ENCODE measurements around the gene DPF3.

The DPF3 gene

DNA sequence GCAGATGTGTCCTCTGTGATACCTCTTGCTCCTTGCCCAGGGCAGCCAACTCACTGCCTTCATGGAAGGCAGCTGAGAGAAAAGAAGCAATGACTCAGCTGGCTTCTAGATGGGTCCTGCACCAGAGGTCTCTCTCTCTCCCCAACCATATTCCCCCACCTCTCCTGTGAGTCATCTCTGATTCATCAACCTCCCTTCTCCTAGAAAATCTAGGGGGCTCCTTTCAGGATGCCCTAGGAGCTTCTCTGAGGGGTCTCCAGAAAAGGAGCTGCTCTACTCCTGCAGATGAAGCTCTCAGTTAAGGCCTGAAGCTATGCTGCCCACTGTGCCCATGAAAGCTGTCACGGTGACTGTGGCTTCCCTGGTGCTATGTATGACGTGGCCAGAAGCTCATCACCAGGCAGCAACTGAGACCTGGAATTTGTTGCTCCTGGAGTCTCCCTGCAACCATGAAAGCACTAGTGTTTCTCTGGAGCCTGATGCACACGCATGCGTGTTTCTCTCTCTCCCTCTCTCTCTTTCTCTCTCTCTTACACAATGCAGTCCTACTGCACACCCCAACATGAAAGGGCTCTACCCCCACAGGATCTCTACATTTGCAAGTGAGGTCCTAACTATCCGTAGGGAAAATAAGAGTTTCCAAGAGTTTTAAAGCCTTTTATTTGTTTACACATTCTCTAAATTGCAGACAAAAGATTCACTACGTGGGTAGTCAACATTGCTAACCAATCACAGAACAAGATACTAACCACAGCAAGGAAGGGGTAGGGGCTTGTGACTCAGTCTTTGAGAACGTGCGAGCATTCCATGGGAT is 285.3 kb downstream of the DPF3 start:
- no peak for DNase-seq

DNA sequence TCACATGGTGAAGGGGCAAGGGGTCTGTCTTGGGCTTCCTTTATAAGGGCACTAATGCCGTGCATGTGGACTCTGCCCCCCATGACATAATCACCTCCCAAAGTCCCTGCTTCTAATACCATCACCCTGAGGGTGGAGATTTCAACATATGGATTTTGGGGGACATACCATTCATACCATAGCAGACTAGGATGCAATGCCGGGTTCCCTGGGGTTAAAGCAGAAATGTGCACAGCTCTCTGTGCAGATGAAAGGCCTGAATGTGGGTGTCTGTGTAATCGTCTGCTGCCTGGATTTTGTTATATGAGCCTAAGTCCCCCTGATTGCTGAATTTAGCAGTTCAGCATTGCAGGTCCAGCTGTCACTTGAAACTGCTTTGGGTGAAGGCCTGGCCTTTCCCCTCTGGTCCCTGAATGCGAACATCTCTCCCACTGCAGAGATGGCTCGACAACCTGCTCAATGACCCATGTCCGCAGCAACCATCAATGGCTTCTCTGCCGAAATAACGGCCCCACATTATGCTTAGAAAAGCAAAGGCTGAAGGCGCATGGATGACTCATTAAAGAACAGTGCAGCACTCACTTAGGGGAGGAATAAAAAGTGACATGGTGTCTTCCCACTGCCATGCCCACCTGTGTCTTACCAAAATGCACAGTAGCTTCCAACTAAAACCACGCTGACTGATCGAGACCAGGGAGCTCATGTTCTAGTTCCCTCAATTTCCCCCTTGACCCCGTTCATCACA is 286.3 kb downstream of the DPF3 start:
- DNase-seq = peak; percentile 92

DNA sequence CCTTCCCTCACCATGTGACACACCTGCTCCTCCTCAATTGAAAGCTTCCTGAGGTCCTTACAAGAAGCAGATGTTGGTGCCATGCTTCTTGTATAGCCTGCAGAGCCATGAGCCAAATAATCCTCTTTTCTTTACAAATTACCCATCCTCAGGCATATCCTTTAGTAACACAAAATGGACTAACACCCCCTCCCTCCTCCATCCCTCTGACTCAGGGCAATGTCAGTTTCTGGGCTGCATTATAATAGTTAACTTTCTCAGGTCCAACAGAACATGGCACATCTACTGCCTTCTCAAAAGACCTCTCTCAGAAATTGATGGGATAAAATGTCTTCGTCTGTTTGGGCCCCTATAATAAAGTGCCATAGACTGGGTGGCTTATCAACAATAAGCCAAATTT is 287.0 kb downstream of the DPF3 start:
- DNase-seq = peak; percentile 8

GRCh38 chr14:72605921-72606220 is 288.0 kb downstream of the DPF3 start:
- no peak for DNase-seq

- peak; percentile 63 for DNase-seq
Observed at GRCh38 chr14:72605096-72605920, 288.6 kb downstream of the DPF3 start.

GRCh38 chr14:72604133-72604532 is 289.8 kb downstream of the DPF3 start:
- no peak for DNase-seq

DNA sequence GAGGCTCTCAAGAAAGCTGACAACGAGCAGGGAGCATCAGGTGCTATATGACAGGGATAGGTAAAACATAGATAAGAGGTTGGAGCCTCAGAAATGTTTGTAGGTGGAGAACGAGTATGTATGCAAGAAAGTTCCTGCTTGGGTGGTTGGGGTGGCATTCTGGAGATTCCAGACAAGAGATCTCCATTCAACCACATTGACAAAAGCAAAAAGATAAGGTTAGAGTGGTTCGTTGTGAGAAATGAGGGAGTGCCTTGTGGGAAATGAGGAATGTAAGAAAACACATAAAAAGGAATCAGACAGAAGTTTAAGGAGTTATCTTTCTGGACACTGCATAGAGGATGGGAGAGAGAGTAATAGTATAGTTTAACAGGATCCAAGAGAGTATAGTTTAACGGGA is 290.3 kb downstream of the DPF3 start:
- no peak for DNase-seq

DNA sequence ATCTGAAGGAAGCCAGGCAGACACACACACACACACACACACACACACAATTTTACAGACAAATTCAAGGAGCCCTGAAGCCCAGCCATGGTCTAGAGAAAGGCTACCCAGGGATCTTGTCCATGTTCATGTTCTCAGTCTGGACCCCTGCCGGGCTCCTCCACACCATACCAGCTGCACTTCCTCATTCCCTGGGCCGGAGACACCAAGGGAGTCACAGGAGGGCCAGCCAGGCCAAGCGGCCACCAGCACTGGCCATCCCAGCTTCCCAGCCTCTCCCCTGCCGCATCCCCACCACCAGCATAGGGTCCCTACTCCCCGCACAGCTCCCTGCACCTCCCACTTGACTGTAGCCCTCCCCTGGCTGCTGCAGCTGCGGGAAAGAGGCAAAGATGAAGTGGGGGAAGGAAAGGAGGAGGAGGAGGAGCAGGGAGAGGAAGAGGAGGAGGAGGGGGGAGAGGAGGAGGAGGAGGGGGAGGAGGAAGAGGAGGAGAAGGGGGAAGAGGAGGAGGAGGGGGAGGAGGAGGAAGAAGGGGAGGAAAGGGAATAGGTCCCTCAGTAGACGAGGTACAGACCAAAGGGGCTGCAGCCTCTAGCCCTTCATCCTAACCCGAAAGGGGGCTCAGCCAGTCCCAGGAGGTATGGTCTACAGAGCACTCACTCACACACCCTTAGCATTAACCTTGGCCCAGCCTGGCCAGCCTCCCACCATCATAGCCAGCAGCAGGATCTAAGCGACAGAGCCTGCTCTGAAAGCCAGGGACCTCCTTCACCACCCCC is 293.2 kb downstream of the DPF3 start:
- no peak for DNase-seq

GRCh38 chr14:72599579-72600470 is 294.1 kb downstream of the DPF3 start:
- no peak for DNase-seq

GRCh38 chr14:72598306-72598705 is 295.6 kb downstream of the DPF3 start:
- no peak for DNase-seq

GRCh38 chr14:72597252-72598233 is 296.4 kb downstream of the DPF3 start:
- no peak for DNase-seq

DNA sequence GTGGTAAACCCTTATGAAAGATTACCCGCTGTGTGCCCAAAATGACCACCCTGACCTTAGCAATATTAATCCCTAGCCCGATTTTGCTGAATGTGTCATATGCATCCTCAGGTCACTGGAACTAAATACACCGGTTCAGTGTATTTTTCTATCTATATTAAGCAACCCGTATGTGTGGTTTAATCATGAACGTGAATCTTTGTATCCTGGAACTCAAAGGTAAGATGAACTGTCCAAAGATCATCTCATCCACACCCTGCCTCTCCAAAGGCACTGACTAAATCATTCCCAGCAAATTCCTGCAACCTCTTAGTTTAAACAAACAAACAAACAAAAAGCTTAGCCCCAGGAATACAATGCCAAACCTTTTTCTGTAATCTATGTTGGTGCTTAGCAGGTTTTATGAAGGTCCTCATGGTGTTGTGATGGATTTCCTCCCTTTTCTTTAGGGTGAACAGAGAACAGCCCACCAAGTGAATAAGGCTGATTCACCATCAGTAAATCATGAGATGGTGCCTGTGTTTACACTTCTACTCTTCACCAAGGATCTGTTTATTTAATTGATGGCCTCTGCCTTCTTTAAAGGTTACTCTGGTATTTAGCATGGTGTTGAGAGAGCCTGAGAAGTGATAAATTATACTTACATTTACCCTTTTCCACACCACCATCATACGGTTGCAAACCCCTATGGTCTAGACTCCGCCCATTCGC is 298.6 kb downstream of the DPF3 start:
- no peak for DNase-seq

DNA sequence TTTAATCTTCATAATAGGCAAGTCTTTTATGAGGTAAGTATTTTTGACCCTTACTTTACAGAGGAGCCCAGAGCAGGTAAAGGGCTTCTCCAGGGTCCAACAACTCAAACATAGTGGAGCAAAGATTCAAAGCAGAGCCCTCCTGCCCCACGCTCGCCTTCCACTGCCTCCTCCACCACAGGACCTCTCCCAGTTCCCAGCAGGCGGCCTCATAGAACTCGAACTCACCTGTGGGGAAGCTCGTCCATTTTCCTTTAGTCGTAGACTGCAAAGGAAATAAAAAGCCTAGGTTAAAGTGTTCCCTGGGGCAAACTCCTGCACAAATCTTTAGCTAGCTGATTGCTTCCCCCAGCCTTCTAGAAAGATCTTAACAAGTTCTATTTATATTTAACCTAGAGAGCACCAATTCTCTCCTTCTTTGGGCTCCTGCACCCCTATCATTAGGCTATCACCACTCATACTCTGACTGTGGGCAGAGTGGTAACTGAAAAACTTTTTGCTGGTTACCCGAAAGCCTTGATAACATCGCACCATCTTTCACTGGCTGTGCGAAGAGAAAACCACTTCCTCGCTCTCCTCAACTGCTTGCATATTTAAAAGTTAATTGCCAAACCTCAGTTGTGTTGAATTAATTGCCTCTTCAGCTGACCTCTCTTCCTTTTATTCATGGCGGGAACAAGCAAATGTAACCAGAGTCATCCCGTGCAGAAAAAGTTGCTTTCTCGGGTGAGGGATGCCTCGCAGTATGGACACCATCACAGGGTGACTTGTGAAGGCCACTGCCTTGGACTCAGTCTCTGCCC is 299.6 kb downstream of the DPF3 start:
- no peak for DNase-seq

- DNase-seq = no peak
Observed at GRCh38 chr14:72591391-72591790, 302.5 kb downstream of the DPF3 start.

DNA sequence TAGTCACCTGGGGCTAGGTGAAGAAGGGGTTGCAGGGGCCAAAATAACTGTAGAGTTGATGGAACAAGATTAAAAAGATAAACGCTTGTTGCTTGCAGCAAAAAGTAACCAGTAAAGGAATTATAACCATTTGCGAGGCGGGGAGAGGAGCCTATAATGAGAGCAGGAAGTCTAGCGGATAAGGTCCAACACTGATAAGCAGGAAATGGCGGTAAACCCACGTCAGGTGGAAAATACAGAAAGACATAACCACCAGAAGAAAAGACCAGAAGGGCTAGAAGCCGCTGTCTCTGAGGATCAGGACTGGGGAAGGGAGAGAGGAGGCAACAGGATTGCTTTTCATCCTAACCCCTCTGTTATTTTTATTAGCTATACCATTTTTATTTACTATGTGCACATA is 303.3 kb downstream of the DPF3 start:
- DNase-seq = no peak

DNA sequence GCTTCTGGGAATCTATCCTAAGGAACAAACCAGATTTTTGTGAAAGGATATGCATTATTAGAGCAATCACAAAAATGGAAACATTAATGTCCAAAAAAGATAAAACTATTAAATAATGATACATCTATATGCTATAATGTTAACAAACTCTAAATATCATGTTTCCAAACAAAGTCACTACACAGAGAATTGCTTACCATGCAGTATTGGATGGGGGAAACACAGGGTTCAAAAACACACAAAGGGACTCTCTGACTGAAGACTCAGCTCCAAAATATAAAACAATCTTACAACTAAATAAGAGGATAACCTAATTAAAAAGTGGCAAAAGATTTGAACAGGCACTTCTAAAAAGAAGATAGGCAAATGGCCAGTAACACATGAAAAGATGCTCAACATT is 304.2 kb downstream of the DPF3 start:
- DNase-seq = no peak

- no peak for DNase-seq
Observed at GRCh38 chr14:72588521-72588920, 305.4 kb downstream of the DPF3 start.

- DNase-seq = no peak
Observed at GRCh38 chr14:72583316-72584272, 310.3 kb downstream of the DPF3 start.

All from NCI-H524 treated with DMSO at 0.1 percent for 48 hours (cell line).